GM18861 (cell line): ENCODE measurements around the gene WDR27.

Experiments used
- ATAC-seq: cut with Tn5 transposase; IDR thresholded peaks from one replicate; pipeline ENCODE4 v1.9.1; 2021; ENCODE audit not compliant: unreplicated experiment

WDR27 gene

GRCh38 chr6:169568314-169569087 is 133.3 kb downstream of the WDR27 start:
- ATAC-seq, result no peak

GRCh38 chr6:169567819-169568218 is 134.0 kb downstream of the WDR27 start:
- ATAC-seq, result no peak

GRCh38 chr6:169566961-169567750 is 134.7 kb downstream of the WDR27 start:
- no peak for ATAC-seq

- no peak for ATAC-seq
These were observed 135.5 kb downstream of the WDR27 start for GRCh38 chr6:169566319-169566718.

- ATAC-seq, result no peak
These were observed 137.2 kb downstream of the WDR27 start for GRCh38 chr6:169564453-169565240.

- ATAC-seq, result no peak
These were observed 140.2 kb downstream of the WDR27 start for GRCh38 chr6:169561665-169562064.

GRCh38 chr6:169559592-169559991 is 142.2 kb downstream of the WDR27 start:
- no peak for ATAC-seq

GRCh38 chr6:169558774-169559441 is 142.9 kb downstream of the WDR27 start:
- no peak for ATAC-seq

GRCh38 chr6:169558378-169558773 is 143.5 kb downstream of the WDR27 start:
- no peak for ATAC-seq

GRCh38 chr6:169557887-169558286 is 143.9 kb downstream of the WDR27 start:
- ATAC-seq, result no peak

- ATAC-seq, result peak; percentile 100
These were observed 144.9 kb downstream of the WDR27 start for GRCh38 chr6:169556758-169557548.

GRCh38 chr6:169555971-169556617 is 145.7 kb downstream of the WDR27 start:
- no peak for ATAC-seq

GRCh38 chr6:169545982-169546381 is 155.8 kb downstream of the WDR27 start:
- ATAC-seq, result no peak

GRCh38 chr6:169543704-169544103 is 158.1 kb downstream of the WDR27 start:
- ATAC-seq, result no peak

- ATAC-seq, result no peak
These were observed 159.3 kb downstream of the WDR27 start for GRCh38 chr6:169542491-169542890.

- ATAC-seq, result no peak
These were observed 162.5 kb downstream of the WDR27 start for GRCh38 chr6:169539176-169539897.

- no peak for ATAC-seq
These were observed 165.2 kb downstream of the WDR27 start for GRCh38 chr6:169536446-169537170.

- no peak for ATAC-seq
These were observed 167.8 kb downstream of the WDR27 start for GRCh38 chr6:169534039-169534421.
